GM06990 (cell line): ENCODE measurements around the gene VSTM2L.
A peak's percentile ranks its signal among the peaks of the same experiment; 100 is the strongest.

Experiments
- DNase-seq: peaks from one replicate; pipeline ENCODE4 v3.0.0-alpha.2; 2011; ENCODE audit not compliant: insufficient read length; ENCODE audit errors: extremely low read depth
- H3K27me3 ChIP-seq: replicated peaks from 2 replicates; pipeline ENCODE4 v1.6.0; 2011; ENCODE audit warnings: low read length; ENCODE audit not compliant: control insufficient read depth, insufficient read depth
- H3K36me3 ChIP-seq: 2 replicates; pipeline ENCODE4 v1.5.1; 2011; ENCODE audit warnings: low read length; ENCODE audit not compliant: control insufficient read depth, insufficient read depth
- H3K4me3 ChIP-seq: replicated peaks from 2 replicates; pipeline ENCODE4 v1.5.1; 2011; ENCODE audit warnings: low read depth, mild to moderate bottlenecking, control low read depth, low read length
- CTCF ChIP-seq: IDR thresholded peaks from 2 replicates; pipeline ENCODE4 v1.5.1; 2011; ENCODE audit warnings: low read length, control low read depth, mild to moderate bottlenecking, inconsistent platforms; ENCODE audit not compliant: insufficient read depth, poor library complexity, severe bottlenecking

The VSTM2L gene

GRCh38 chr20:37893566-37894241, 9.2 kb upstream of the VSTM2L start:
- H3K36me3 ChIP-seq = no peaks in the 10 kb centered on the region
- TF ChIP-seq CTCF = no peak

GRCh38 chr20:37894454-37894853, 8.5 kb upstream of the VSTM2L start:
- DNase-seq = no peak
- Histone ChIP-seq H3K36me3 (no peaks in the 10 kb centered on the region), H3K4me3 (no peak overlapping the region), H3K27me3 (no peaks in the 10 kb centered on the region; the same call in 1 of the 2 replicates)
- no peak for TF ChIP-seq CTCF

More at GRCh38 chr20:37893566-37894241, 9.2 kb upstream of the VSTM2L start:
- Histone ChIP-seq H3K27me3 (no peaks in the 10 kb centered on the region), H3K4me3 (no peak overlapping the region)
- no peak for DNase-seq

GRCh38 chr20:37895166-37895565, 7.8 kb upstream of the VSTM2L start:
- Histone ChIP-seq H3K36me3 (no peaks in the 10 kb centered on the region), H3K27me3 (no peaks in the 10 kb centered on the region; the same call in 1 of the 2 replicates), H3K4me3 (no peak overlapping the region)
- TF ChIP-seq CTCF = no peak
- no peak for DNase-seq

- no peak for DNase-seq
- TF ChIP-seq CTCF = peak; percentile 51
- H3K36me3 ChIP-seq = no peaks in the 10 kb centered on the region
- H3K4me3 ChIP-seq = no peak overlapping the region
- no peaks in the 10 kb centered on the region; the same call in 1 of the 2 replicates for H3K27me3 ChIP-seq
Observed at GRCh38 chr20:37896932-37897548, 5.9 kb upstream of the VSTM2L start.

- H3K4me3 ChIP-seq = no peak overlapping the region
- H3K27me3 ChIP-seq = no peaks in the 10 kb centered on the region; the same call in 1 of the 2 replicates
- DNase-seq = no peak
- H3K36me3 ChIP-seq = no peaks in the 10 kb centered on the region
- TF ChIP-seq CTCF = no peak
Observed at GRCh38 chr20:37898233-37899104, 4.5 kb upstream of the VSTM2L start.
